Activated CD4-positive, alpha-beta T cell treated with anti-CD3 and anti-CD28 coated beads, Interleukin-2, amount 10 ng/mL, durations not matched to agents 24 days and 14 days (primary cell): Measurements from ENCODE around the gene CNTN4. TPM values are rescaled to one million over a fixed set of nuclear protein-coding genes. Genes with fewer than 3 reads are reported as not detected.

Experiments used
- DNase-seq: peaks from one replicate; pipeline ENCODE4 v3.0.0; 2022
- H3K27ac Mint-ChIP-seq: one replicate; pipeline ENCODE4 v1.8.0; 2022; ENCODE audit warnings: mild to moderate bottlenecking, mixed read lengths
- H3K27me3 Mint-ChIP-seq: one replicate; pipeline ENCODE4 v1.8.0; 2022; ENCODE audit warnings: mixed read lengths
- H3K36me3 Mint-ChIP-seq: one replicate; pipeline ENCODE4 v1.8.0; 2022; ENCODE audit warnings: low read depth, mild to moderate bottlenecking, mixed read lengths
- H3K4me1 Mint-ChIP-seq: one replicate; pipeline ENCODE4 v1.8.0; 2021; ENCODE audit warnings: mixed read lengths
- H3K4me3 Mint-ChIP-seq: one replicate; pipeline ENCODE4 v1.8.0; 2022; ENCODE audit warnings: mild to moderate bottlenecking, moderate library complexity, mixed read lengths
- H3K9me3 Mint-ChIP-seq: one replicate; pipeline ENCODE4 v1.8.0; 2021; ENCODE audit warnings: mixed read lengths
- intact Hi-C: fragments of 100-400 bp; cut with micrococcal nuclease; formaldehyde crosslinking; loops from one replicate; pipeline ENCODE4 v1.15.1; 2023
- total RNA-seq: library from RNA; stranded (reverse); gene quantifications from 2 replicates; pipeline ENCODE4 v1.2.3, GENCODE V29; 2022

CNTN4 gene
- total RNA-seq, 1 donor from 2014 or later: not detected

DNA sequence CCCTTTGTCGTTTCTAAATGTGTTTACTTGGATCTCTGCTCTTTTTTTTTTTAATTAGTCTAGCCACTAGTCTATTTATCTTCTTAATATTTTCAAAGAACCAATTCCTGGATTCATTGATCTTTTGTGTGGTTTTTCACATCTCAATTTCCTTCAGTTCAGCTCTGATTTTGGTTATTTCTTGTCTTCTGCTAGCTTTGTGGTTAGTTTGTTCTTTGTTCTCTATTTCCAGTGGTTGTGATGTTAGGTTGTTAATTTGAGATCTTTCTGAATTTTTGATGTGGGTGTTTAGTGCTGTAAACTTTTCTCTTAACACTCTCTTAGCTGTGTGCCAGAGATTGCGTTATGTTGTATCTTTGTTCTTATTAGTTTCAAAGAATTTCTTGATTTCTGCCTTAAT is 446.1 kb downstream of the CNTN4 start:
- Mint-ChIP-seq H3K9me3 (peaks cover 5% of the 10 kb centered on the region), H3K27me3 (no peaks in the 10 kb centered on the region), H3K4me3 (no peak overlapping the region), H3K36me3 (no peaks in the 10 kb centered on the region), H3K27ac (no peak overlapping the region), H3K4me1 (no peaks in the 10 kb centered on the region)
- DNase-seq: no peak
- intact Hi-C loops: no loop called here

DNA sequence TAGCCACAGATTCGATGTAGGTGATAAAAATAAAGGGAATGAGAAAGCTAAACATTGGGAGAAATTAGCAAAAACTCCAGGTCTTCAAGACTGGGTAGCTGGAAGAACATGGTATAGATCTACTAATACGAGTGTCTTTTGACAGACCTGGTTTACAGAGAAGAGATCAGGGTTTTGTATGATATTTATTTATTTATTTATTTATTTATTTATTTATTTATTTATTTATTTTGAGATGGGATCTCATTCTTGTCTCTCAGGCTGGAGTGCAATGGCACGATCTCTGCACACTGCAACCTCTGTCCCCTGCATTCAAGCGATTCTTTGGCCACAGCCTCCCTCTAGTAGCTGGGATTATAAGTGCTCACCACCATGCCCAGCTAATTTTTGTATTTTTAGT is 448.4 kb downstream of the CNTN4 start:
- intact Hi-C loops: no loop called here
- Mint-ChIP-seq H3K36me3 (no peaks in the 10 kb centered on the region), H3K4me3 (no peak overlapping the region), H3K9me3 (peaks cover 5% of the 10 kb centered on the region), H3K27ac (no peak overlapping the region), H3K27me3 (no peaks in the 10 kb centered on the region), H3K4me1 (no peaks in the 10 kb centered on the region)
- DNase-seq: no peak

DNA sequence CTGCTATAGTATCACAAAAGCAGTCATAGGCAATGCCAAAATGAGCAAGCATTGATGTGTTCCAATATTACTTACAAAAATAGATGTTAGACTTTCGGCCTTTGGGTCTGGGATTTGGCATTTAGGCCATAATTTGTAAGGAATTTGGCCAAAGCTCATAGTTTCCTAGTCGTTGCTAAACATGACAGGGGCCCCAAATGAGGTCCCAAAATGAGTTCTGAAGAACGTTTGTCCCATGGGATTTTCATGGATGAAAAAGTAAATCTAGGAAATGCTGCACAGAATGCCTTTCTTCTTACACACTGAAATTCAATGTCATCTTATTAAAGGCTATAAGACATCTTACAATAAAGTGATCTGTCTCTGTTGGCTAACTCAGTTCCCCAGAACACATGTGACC is 456.0 kb downstream of the CNTN4 start:
- H3K9me3 Mint-ChIP-seq: no peaks in the 10 kb centered on the region
- H3K4me1 Mint-ChIP-seq: no peaks in the 10 kb centered on the region
- no peaks in the 10 kb centered on the region for H3K36me3 Mint-ChIP-seq
- no peaks in the 10 kb centered on the region for H3K27me3 Mint-ChIP-seq
- intact Hi-C loops: no loop called here
- no peak overlapping the region for H3K27ac Mint-ChIP-seq
- DNase-seq: no peak
- no peak overlapping the region for H3K4me3 Mint-ChIP-seq

DNA sequence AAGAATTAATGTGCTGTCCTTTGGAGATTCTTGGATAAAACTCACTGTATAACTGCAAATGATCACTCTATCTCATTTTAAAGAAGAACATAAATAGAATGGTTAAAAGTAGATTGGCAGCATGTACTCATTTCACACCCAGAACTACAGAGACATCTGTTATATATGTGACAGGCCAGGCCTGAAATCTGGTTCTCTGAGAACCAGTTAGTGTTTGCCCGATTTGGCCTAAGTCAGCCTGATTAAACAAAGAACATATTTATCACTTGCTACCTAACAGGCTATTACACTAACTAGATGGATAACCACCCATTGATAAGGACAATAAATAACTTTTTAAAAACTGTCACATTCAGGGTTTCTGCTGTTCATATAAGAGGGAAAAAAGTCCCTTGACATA is 460.1 kb downstream of the CNTN4 start:
- H3K36me3 Mint-ChIP-seq: no peaks in the 10 kb centered on the region
- H3K4me1 Mint-ChIP-seq: no peaks in the 10 kb centered on the region
- no peak for DNase-seq
- intact Hi-C loops: no loop called here
- H3K9me3 Mint-ChIP-seq: no peaks in the 10 kb centered on the region
- H3K4me3 Mint-ChIP-seq: no peak overlapping the region
- H3K27me3 Mint-ChIP-seq: no peaks in the 10 kb centered on the region
- H3K27ac Mint-ChIP-seq: no peak overlapping the region

DNA sequence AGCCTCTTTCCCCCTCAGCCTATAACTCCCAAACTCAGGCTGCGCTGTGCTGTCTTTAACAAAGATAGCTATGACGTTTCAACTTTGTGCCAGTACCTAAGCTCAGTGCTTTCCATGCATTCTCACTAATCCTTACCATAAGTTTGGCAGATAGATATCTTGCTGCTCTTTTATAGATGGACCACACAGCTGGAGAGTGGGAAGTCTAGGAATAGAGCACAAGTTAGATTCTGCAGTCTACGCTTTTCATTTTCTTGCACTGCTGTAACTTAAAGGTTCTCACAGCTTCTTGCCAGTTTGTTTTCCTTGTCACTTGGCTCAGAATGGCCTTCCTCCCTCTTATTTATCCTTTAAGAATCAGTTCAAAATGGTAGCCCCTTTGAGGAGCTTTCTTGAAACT is 468.8 kb downstream of the CNTN4 start:
- no peak for DNase-seq
- no peak overlapping the region for H3K27ac Mint-ChIP-seq
- H3K9me3 Mint-ChIP-seq: no peaks in the 10 kb centered on the region
- H3K4me1 Mint-ChIP-seq: no peaks in the 10 kb centered on the region
- no peaks in the 10 kb centered on the region for H3K27me3 Mint-ChIP-seq
- intact Hi-C loops: no loop called here
- H3K36me3 Mint-ChIP-seq: no peaks in the 10 kb centered on the region
- no peak overlapping the region for H3K4me3 Mint-ChIP-seq

DNA sequence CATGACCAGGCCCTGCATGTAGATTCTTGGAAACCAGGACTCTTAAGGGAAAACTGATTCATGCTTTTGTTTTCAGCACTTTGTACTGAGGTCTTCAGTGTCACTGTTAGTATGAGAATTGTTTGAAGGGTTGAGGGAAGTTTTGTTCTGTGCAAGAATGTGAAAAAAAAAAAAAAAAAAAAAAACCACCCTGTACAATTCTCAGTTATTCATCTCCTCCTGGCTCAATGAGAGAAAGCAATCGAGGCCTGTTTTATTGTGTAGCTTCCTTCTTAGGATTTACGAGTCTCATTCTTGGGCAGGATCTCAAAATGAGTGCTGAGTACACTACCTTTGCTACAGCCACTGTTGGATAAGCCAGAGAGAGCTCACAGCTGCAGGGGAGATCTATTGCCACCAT is 469.5 kb downstream of the CNTN4 start:
- no peak overlapping the region for H3K4me3 Mint-ChIP-seq
- H3K36me3 Mint-ChIP-seq: no peaks in the 10 kb centered on the region
- no peak for DNase-seq
- H3K27me3 Mint-ChIP-seq: no peaks in the 10 kb centered on the region
- no peaks in the 10 kb centered on the region for H3K4me1 Mint-ChIP-seq
- intact Hi-C loops: no loop called here
- H3K27ac Mint-ChIP-seq: no peak overlapping the region
- H3K9me3 Mint-ChIP-seq: no peaks in the 10 kb centered on the region

DNA sequence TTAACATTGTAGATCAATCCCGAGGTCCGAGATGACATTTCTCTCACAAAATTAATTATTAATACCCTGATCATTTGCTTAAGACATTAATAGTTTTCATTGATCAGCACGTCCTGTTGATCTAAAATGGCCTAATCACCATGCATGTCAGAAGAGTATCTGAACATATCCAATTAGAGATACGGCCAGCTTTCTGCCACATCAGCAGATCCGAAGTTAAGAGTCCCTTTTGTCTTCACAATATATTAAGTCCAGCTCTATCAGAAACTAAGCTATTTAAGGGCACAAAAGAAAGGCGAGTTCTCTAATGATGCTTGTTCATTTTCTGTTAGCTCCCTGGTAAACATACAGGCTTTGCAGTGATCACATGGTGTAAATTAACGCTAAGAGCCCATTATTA is 470.3 kb downstream of the CNTN4 start:
- H3K4me1 Mint-ChIP-seq: no peaks in the 10 kb centered on the region
- intact Hi-C loops: no loop called here
- H3K36me3 Mint-ChIP-seq: no peaks in the 10 kb centered on the region
- no peaks in the 10 kb centered on the region for H3K9me3 Mint-ChIP-seq
- H3K4me3 Mint-ChIP-seq: no peak overlapping the region
- no peaks in the 10 kb centered on the region for H3K27me3 Mint-ChIP-seq
- no peak for DNase-seq
- no peak overlapping the region for H3K27ac Mint-ChIP-seq

DNA sequence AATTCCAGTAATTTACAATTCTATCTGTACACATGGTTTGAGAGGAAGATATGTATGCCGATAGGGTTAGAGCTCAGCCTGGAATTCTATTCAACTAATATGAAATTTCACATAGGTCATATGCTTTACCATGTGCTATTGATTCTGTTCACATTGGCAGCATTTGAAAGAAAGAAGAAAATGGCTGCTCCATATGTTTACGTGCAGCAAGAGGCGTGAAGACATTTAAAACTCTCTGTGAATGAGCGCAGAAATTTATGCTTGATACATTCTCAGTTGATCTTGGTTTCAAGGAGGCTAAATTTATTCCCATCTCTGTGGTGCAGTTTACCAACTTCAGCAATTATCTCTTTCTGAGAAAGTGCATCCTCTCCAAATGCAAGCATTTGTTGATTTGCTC is 478.9 kb downstream of the CNTN4 start:
- H3K4me1 Mint-ChIP-seq: no peaks in the 10 kb centered on the region
- no peaks in the 10 kb centered on the region for H3K36me3 Mint-ChIP-seq
- no peaks in the 10 kb centered on the region for H3K9me3 Mint-ChIP-seq
- H3K27ac Mint-ChIP-seq: no peak overlapping the region
- intact Hi-C loops: no loop called here
- H3K4me3 Mint-ChIP-seq: no peak overlapping the region
- no peaks in the 10 kb centered on the region for H3K27me3 Mint-ChIP-seq
- no peak for DNase-seq

DNA sequence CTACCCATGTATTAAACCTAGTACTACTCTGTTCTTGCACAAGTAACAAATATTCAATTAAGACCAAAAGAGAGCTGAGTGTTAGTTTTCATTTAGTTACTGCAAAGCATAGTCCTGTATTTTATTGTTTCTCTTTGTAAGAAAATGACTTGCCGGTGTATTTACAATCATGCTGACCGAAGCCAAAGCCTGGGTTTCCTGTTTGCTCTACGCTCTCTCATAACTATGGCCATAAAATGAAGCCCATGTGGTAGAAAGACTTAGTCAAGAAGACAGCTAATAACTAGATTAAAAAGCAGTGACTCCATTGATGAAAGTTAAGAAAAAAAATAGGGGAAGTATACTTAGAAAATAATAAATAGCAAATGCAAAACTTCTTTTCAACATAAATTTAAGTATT is 479.9 kb downstream of the CNTN4 start:
- Mint-ChIP-seq H3K4me1 (no peaks in the 10 kb centered on the region), H3K36me3 (no peaks in the 10 kb centered on the region), H3K27me3 (no peaks in the 10 kb centered on the region), H3K4me3 (no peak overlapping the region), H3K27ac (no peak overlapping the region), H3K9me3 (no peaks in the 10 kb centered on the region)
- no peak for DNase-seq
- intact Hi-C loops: no loop called here

DNA sequence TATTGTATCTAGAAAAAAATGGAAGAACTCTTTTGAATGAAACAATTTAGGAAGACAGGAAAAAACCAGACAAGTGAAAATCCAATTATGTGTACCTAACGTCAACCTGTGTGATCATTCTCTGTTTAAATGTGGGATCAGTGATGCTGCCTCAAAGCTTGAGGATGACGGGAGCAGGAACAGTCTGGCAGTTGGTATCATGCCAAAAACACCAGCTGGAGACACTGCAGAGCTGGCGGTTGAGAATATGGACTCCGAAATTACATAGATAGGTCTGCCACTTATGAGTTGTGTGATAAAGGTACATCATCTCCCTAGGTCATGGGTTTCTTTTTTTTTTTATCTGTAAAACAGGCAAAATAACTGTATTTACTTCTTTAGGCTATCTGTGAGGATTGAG is 480.5 kb downstream of the CNTN4 start:
- intact Hi-C loops: no loop called here
- Mint-ChIP-seq H3K27ac (no peak overlapping the region), H3K27me3 (no peaks in the 10 kb centered on the region), H3K4me1 (no peaks in the 10 kb centered on the region), H3K36me3 (no peaks in the 10 kb centered on the region), H3K4me3 (no peak overlapping the region), H3K9me3 (no peaks in the 10 kb centered on the region)
- DNase-seq: no peak

DNA sequence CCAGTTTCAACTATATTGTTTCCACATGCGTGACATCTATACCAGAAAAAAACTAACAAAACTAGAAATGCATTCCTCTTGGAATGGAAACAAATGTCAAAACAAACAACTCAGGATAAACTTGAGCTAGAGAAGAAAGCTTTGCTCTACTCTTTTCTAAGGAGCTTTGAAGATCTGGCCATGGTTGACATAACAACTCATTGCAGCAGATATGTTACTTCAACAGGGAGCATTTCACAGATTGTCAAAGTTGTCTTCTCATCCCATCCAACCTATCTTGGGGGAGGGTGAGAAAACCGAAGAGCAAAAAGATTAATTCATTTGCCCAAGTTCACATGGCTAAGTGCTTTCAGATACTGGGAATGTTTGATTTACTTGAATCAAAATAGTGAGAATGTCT is 484.4 kb downstream of the CNTN4 start:
- intact Hi-C loops: no loop called here
- DNase-seq: no peak
- H3K9me3 Mint-ChIP-seq: no peaks in the 10 kb centered on the region
- no peak overlapping the region for H3K27ac Mint-ChIP-seq
- H3K4me3 Mint-ChIP-seq: no peak overlapping the region
- H3K4me1 Mint-ChIP-seq: no peaks in the 10 kb centered on the region
- no peaks in the 10 kb centered on the region for H3K27me3 Mint-ChIP-seq
- no peaks in the 10 kb centered on the region for H3K36me3 Mint-ChIP-seq

DNA sequence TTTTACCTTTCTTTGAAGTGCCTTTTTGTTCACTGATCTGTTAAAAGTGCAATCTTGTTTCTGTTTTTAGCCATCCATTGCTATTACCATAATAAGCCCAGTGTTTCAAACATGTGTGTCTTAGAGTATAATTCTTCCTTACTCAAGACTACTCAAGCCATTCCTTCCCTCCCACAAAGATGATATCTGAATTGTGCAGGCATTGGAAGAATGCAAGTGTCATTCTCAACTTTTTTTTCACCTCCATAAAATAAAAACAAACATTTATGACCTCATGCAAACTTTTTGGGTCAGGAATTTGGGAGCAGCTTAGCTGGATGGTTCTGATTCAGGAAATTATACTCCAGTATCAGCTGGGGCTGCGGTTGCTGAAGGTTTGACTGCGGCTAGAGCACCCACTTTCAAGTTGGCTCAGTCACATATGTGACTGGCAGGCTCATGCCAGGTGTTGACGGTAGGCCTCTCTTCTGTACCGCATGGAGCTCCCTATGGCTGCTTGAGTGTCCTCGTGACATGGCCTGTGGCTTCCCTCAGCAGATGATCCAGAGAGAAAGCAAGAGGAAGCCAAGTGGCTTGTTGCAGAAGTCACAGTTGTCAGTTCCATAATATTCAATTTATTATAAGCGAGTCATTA is 490.8 kb downstream of the CNTN4 start:
- Mint-ChIP-seq H3K27me3 (no peaks in the 10 kb centered on the region), H3K36me3 (no peaks in the 10 kb centered on the region), H3K4me3 (no peak overlapping the region), H3K9me3 (no peaks in the 10 kb centered on the region), H3K27ac (no peak overlapping the region), H3K4me1 (no peaks in the 10 kb centered on the region)
- intact Hi-C loops: no loop called here
- DNase-seq: no peak

DNA sequence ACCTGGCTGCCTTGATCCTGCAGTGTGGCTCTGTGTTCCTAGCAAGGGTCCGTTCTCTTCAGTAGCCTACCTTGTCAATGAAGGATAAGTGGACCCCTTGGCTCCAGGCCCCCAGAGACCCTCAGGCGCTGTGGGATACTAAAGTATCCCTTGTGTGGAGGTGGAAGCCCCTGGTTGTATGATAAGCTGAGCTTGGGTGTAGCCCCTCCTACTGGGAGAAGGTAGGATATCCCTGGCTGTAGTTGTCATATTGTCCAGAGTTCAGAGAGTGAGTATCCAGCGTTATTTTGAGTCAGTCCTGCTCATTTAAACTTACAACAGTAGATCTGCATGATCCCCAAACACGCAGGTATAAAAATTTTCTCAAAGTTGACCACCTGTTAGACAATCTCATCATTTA is 496.8 kb downstream of the CNTN4 start:
- no peaks in the 10 kb centered on the region for H3K36me3 Mint-ChIP-seq
- H3K9me3 Mint-ChIP-seq: no peaks in the 10 kb centered on the region
- H3K27me3 Mint-ChIP-seq: no peaks in the 10 kb centered on the region
- no peak for DNase-seq
- intact Hi-C loops: no loop called here
- H3K27ac Mint-ChIP-seq: no peak overlapping the region
- H3K4me3 Mint-ChIP-seq: no peak overlapping the region
- H3K4me1 Mint-ChIP-seq: no peaks in the 10 kb centered on the region

DNA sequence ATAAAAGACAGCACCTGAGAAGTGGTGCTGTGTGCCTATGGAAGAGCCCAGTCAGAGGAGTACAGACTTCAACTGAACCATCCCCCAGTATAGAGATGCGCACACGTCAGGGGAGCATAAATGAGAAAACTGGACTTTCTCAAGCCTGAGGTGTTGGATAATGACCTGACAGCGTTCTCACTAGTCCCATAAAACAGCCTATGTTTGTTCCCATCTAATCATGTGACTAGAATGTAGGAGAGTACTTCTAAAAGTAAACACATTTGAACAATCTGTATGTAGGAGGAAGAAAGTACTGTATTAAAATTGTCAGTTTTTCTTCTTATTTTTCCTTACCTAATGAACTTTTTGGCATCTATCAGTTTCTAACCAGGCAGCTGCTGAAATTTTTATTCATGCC is 498.9 kb downstream of the CNTN4 start:
- intact Hi-C loops: no loop called here
- Mint-ChIP-seq H3K36me3 (no peaks in the 10 kb centered on the region), H3K4me1 (no peaks in the 10 kb centered on the region), H3K9me3 (no peaks in the 10 kb centered on the region), H3K4me3 (no peak overlapping the region), H3K27ac (no peak overlapping the region), H3K27me3 (no peaks in the 10 kb centered on the region)
- no peak for DNase-seq

DNA sequence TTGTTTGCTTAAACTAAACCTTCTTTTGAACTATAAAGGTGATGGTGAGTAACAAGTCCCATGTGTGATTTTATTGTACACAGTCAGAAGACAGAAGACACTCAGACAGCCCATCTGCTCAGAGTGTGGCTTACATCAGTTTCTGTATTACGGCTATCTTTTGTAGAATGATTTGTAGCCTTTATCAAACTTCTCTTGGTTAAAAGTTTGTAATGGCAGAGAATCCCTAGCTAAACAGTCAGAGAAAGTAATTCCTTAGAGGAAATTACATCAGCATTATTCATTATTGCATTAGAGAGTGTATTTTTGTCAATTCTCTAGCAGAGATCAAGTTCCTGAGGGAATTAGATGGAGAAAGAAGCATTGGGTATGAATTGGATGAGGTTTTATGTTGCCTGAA is 500.8 kb downstream of the CNTN4 start:
- no peaks in the 10 kb centered on the region for H3K9me3 Mint-ChIP-seq
- intact Hi-C loops: no loop called here
- H3K27me3 Mint-ChIP-seq: no peaks in the 10 kb centered on the region
- H3K27ac Mint-ChIP-seq: no peak overlapping the region
- DNase-seq: no peak
- no peak overlapping the region for H3K4me3 Mint-ChIP-seq
- H3K4me1 Mint-ChIP-seq: no peaks in the 10 kb centered on the region
- no peaks in the 10 kb centered on the region for H3K36me3 Mint-ChIP-seq
